ENCODE data around the gene TRIM63.

- TF ChIP-seq AR (CRISPR knock-in tag; IDR thresholded peaks at IDR 0.05) (no peak), CTCF (IDR thresholded peaks at IDR 0.05) (no peak), IRF1 (CRISPR knock-in tag; IDR thresholded peaks at IDR 0.05) (no peak), JUN (CRISPR knock-in tag; IDR thresholded peaks at IDR 0.05) (no peak), NFE2L1 (CRISPR knock-in tag; IDR thresholded peaks at IDR 0.05) (no peak), MAX (CRISPR knock-in tag; IDR thresholded peaks at IDR 0.05) (no peak)
Observed at GRCh38 chr1:26009796-26010447, 57.5 kb downstream of the TRIM63 start.
